Progenitor cell of endocrine pancreas (in vitro differentiated cells): ENCODE results near the gene PCDHA11. TPM values are rescaled to one million over a fixed set of nuclear protein-coding genes. Genes with fewer than 3 reads are reported as not detected.
"Not testable (repeated sequence)": the region's sequence is repeated elsewhere in the genome, so short reads cannot be mapped to it uniquely, and the experiment has no call there.

Source experiments
- DNase-seq: peaks from one replicate; pipeline ENCODE4 v3.0.0; 2021; ENCODE audit warnings: low spot score; ENCODE audit not compliant: unreplicated experiment
- H3K27ac Mint-ChIP-seq: 2 replicates; pipeline ENCODE4 v1.8.0; 2021; ENCODE audit warnings: mild to moderate bottlenecking, moderate library complexity, mixed read lengths
- H3K27me3 Mint-ChIP-seq: 2 replicates; pipeline ENCODE4 v1.8.0; 2021; ENCODE audit warnings: mixed read lengths
- H3K36me3 Mint-ChIP-seq: 2 replicates; pipeline ENCODE4 v1.8.0; 2022; ENCODE audit warnings: mixed read lengths; ENCODE audit not compliant: insufficient read depth
- H3K4me1 Mint-ChIP-seq: 2 replicates; pipeline ENCODE4 v1.8.0; 2021; ENCODE audit warnings: low read depth, mixed read lengths
- H3K4me3 Mint-ChIP-seq: 2 replicates; pipeline ENCODE4 v1.8.0; 2021; ENCODE audit warnings: low read depth, mild to moderate bottlenecking, moderate library complexity, mixed read lengths
- H3K9me3 Mint-ChIP-seq: 2 replicates; pipeline ENCODE4 v1.8.0; 2021; ENCODE audit warnings: low read depth, mixed read lengths
- long read RNA-seq: library from polyadenylated mRNA; unstranded; transcript quantifications from one replicate; pipeline ENCODE4 v2.0.0, GENCODE V29; 2020
- total RNA-seq: library from RNA; stranded (reverse); gene quantifications from 2 replicates; pipeline ENCODE4 v1.2.1, GENCODE V29; 2021
- TF ChIP-seq, protein P1 (sequence below): fragments of 200-600 bp; sonication (generic); IDR thresholded peaks from one replicate; pipeline ENCODE4 v1.5.0; 2021; ENCODE audit warnings: antibody characterized with exemption, mild to moderate bottlenecking; ENCODE audit not compliant: unreplicated experiment

PCDHA11 gene, protein sequence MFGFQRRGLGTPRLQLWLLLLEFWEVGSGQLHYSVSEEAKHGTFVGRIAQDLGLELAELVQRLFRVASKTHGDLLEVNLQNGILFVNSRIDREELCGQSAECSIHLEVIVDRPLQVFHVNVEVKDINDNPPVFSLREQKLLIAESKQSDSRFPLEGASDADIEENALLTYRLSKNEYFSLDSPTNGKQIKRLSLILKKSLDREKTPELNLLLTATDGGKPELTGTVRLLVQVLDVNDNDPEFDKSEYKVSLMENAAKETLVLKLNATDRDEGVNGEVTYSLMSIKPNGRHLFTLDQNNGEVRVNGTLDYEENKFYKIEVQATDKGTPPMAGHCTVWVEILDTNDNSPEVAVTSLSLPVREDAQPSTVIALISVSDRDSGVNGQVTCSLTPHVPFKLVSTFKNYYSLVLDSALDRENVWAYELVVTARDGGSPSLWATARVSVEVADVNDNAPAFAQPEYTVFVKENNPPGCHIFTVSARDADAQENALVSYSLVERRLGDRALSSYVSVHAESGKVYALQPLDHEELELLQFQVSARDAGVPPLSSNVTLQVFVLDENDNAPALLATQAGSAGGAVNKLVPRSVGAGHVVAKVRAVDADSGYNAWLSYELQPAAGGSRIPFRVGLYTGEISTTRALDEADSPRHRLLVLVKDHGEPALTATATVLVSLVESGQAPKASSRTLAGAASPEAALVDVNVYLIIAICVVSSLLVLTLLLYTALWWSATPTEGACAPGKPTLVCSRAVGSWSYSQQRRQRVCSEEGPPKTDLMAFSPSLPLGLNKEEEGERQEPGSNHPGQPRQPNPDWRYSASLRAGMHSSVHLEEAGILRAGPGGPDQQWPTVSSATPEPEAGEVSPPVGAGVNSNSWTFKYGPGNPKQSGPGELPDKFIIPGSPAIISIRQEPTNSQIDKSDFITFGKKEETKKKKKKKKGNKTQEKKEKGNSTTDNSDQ
- 10.0 and 10.5 TPM in 2 replicates for total RNA-seq
- long read RNA-seq, full-length matches to known transcripts, result 4 of 8 reads
- long read RNA-seq, partial matches to known transcripts, result 0 of 8 reads
- long read RNA-seq, other reads (novel, unspliced or antisense), result 4 of 8 reads

DNA sequence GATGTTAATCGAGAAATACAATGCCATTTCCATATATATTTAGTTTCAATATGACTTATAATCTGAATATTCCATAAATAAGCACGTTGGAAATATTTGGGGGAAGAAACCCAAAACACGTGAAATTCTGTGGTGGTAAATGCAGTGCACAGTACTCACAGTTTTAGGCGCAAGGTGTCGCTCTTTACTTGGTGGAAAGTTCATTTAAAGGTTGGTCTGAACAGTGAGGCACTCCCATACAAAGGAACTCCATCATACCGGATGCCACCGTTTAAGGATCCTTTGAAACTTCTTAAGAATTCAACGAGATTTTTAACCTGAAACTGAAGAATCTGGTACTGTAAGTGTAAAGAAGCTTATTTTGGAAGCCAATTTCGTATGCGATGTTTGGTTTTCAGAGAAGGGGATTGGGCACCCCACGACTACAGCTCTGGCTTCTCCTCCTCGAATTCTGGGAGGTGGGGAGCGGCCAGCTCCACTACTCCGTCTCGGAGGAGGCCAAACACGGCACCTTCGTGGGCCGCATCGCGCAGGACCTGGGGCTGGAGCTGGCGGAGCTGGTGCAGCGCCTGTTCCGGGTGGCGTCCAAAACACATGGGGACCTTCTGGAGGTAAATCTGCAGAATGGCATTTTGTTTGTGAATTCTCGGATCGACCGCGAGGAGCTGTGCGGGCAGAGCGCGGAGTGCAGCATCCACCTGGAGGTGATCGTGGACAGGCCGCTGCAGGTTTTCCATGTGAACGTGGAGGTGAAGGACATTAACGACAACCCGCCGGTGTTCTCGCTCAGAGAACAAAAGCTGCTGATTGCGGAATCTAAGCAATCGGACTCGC is at the start of gene PCDHA11:
Gene PCDHA11 (plus strand): TSS at position 237 of the 834 bp plus-strand sequence. CDS start 147 bp downstream, at position 384.
- DNase-seq, result no peak
- H3K4me3 Mint-ChIP-seq, result peak within 1 kb of the TSS; percentile 78

DNA sequence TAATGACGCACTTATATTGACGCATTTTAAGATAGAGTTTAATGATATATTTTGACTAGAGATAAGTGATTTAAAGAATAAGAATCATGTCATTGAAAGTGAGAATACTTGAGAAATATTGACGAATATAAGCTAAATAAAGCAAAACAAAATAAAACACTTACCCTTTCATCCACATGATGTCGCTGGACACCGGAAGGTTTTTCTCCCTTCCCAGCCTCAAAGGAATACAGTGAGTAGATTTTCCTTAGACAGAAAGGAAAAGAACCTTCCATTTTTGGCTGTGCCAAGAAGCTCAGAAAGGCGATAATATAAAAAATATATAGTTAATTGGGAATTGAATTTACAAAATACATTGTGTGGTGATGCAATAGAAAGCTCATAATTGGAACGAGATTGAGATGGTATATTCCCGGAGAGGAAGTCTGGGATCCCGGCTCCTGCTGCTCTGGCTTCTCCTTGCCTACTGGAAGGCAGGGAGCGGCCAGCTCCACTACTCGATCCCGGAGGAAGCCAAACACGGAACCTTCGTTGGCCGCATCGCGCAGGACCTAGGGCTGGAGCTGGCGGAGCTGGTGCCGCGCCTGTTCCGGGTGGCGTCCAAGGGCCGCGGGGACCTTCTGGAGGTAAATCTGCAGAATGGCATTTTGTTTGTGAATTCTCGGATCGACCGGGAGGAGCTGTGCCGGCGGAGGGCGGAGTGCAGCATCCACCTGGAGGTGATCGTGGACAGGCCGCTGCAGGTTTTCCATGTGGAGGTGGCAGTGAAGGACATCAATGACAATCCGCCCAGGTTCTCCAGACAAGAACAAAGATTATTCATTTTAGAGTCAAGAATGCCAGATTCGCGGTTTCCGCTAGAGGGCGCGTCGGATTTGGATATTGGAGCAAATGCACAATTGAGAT is 47.1 kb upstream of the PCDHA11 start, which contains the start of gene PCDHA5:
Gene PCDHA5 (plus strand): TSS at position 239 of the 906 bp plus-strand sequence.
- H3K36me3 Mint-ChIP-seq, result peaks cover 39% of the 10 kb centered on the region
- no peaks in the 10 kb centered on the region for H3K4me1 Mint-ChIP-seq
- H3K27ac Mint-ChIP-seq, result no peak within 1 kb of the TSS
- H3K4me3 Mint-ChIP-seq, result no peak within 1 kb of the TSS
- no peak for DNase-seq
- H3K9me3 Mint-ChIP-seq, result peaks cover 8% of the 10 kb centered on the region
- no peaks in the 10 kb centered on the region for H3K27me3 Mint-ChIP-seq
- TF ChIP-seq, protein P1, sequence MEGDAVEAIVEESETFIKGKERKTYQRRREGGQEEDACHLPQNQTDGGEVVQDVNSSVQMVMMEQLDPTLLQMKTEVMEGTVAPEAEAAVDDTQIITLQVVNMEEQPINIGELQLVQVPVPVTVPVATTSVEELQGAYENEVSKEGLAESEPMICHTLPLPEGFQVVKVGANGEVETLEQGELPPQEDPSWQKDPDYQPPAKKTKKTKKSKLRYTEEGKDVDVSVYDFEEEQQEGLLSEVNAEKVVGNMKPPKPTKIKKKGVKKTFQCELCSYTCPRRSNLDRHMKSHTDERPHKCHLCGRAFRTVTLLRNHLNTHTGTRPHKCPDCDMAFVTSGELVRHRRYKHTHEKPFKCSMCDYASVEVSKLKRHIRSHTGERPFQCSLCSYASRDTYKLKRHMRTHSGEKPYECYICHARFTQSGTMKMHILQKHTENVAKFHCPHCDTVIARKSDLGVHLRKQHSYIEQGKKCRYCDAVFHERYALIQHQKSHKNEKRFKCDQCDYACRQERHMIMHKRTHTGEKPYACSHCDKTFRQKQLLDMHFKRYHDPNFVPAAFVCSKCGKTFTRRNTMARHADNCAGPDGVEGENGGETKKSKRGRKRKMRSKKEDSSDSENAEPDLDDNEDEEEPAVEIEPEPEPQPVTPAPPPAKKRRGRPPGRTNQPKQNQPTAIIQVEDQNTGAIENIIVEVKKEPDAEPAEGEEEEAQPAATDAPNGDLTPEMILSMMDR, result no peak

More for the DNA sequence above, at the start of gene PCDHA11:
- TF ChIP-seq, protein P1, result peak; percentile 46
- Mint-ChIP-seq H3K27me3 (no peaks in the 10 kb centered on the region), H3K9me3 (peaks cover 21% of the 10 kb centered on the region), H3K36me3 (peaks cover 54% of the 10 kb centered on the region), H3K27ac (peak within 1 kb of the TSS; percentile 95), H3K4me1 (no peaks in the 10 kb centered on the region)

DNA sequence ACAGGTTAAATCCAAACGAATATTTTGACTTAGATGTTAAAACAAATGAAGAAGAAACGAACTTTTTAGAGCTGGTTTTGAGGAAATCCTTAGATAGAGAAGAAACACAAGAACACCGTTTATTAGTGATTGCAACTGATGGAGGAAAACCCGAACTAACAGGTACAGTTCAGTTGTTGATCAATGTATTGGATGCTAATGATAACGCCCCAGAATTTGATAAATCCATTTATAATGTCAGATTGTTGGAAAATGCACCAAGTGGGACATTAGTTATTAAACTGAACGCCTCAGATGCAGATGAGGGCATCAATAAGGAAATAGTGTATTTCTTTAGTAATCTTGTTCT is 46.5 kb upstream of the PCDHA11 start:
- H3K4me1 Mint-ChIP-seq, result no peaks in the 10 kb centered on the region
- no peak overlapping the region for H3K4me3 Mint-ChIP-seq
- TF ChIP-seq, protein P1, result no peak

DNA sequence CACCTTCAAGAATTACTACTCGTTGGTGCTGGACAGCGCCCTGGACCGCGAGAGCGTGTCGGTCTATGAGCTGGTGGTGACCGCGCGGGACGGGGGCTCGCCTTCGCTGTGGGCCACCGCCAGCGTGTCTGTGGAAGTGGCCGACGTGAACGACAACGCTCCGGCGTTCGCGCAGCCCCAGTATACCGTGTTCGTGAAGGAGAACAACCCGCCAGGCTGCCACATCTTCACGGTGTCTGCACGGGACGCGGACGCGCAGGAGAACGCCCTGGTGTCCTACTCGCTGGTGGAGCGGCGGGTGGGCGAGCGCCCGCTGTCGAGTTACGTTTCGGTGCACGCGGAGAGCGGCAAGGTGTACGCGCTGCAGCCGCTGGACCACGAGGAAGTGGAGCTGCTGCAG is 45.8 kb upstream of the PCDHA11 start:
- peaks cover 38% of the 10 kb centered on the region for H3K36me3 Mint-ChIP-seq
- not testable (repeated sequence) for DNase-seq, H3K27me3 Mint-ChIP-seq, H3K4me3 Mint-ChIP-seq, H3K4me1 Mint-ChIP-seq
- H3K9me3 Mint-ChIP-seq, result peaks cover 13% of the 10 kb centered on the region
- H3K27ac Mint-ChIP-seq, result peak overlapping the region; percentile 29

More for the DNA sequence above, 46.5 kb upstream of the PCDHA11 start:
- no peak overlapping the region for H3K27ac Mint-ChIP-seq
- peaks cover 13% of the 10 kb centered on the region for H3K9me3 Mint-ChIP-seq
- H3K36me3 Mint-ChIP-seq, result peaks cover 40% of the 10 kb centered on the region
- H3K27me3 Mint-ChIP-seq, result no peaks in the 10 kb centered on the region
- DNase-seq, result no peak
